Fibroblast of lung (primary cell): ENCODE data around the gene PLEKHA6. TPM values are rescaled to one million over a fixed set of nuclear protein-coding genes. Genes with fewer than 3 reads are reported as not detected.

Experiments
- DNase-seq, 2 donors: peaks; one replicate each; pipeline versions ENCODE4 v3.0.0 to v3.0.0-alpha.2; 2010; ENCODE audit warnings: low read depth in 2 of 2
- H2AFZ ChIP-seq: 2 replicates; pipeline ENCODE4 v1.5.1; 2012; ENCODE audit warnings: low read length, control low read depth, inconsistent platforms
- H3K27ac ChIP-seq: 2 replicates; pipeline ENCODE4 v1.5.1; 2011; ENCODE audit warnings: low read length, control low read depth; ENCODE audit not compliant: insufficient read depth
- H3K27me3 ChIP-seq: 2 replicates; pipeline ENCODE4 v1.5.1; 2011; ENCODE audit warnings: mild to moderate bottlenecking, low read length; ENCODE audit not compliant: control insufficient read depth, insufficient read depth
- H3K36me3 ChIP-seq: 2 replicates; pipeline ENCODE4 v1.5.1; 2011; ENCODE audit warnings: low read length; ENCODE audit not compliant: control insufficient read depth, insufficient read depth
- H3K4me1 ChIP-seq: 2 replicates; pipeline ENCODE4 v1.5.1; 2011; ENCODE audit warnings: low read length; ENCODE audit not compliant: control insufficient read depth, insufficient read depth; ENCODE audit errors: extremely low read depth
- H3K4me2 ChIP-seq: 2 replicates; pipeline ENCODE4 v1.5.1; 2011; ENCODE audit warnings: low read length, control low read depth; ENCODE audit not compliant: insufficient read depth; ENCODE audit errors: extremely low read depth
- H3K4me3 ChIP-seq, 4 experiments: fragments of 200-600 bp in 1 of 4; sonication (generic) in 1 of 4; replicated peaks in 1 of 4; 2 replicates each; pipeline ENCODE4 v1.5.1; 2011 to 2016; ENCODE audit warnings: low read length in 4 of 4, low read depth in 3 of 4, mild to moderate bottlenecking in 3 of 4, control low read depth in 2 of 4, inconsistent platforms in 1 of 4, mixed read lengths in 1 of 4; ENCODE audit not compliant: insufficient read depth in 1 of 4; ENCODE audit errors: control extremely low read depth in 1 of 4
- H3K79me2 ChIP-seq: 2 replicates; pipeline ENCODE4 v1.5.1; 2012; ENCODE audit warnings: mild to moderate bottlenecking, low read length, inconsistent platforms; ENCODE audit not compliant: control insufficient read depth, insufficient read depth
- H3K9ac ChIP-seq: 2 replicates; pipeline ENCODE4 v1.5.1; 2011; ENCODE audit warnings: mild to moderate bottlenecking, low read length, control low read depth; ENCODE audit not compliant: insufficient read depth
- H3K9me3 ChIP-seq: 2 replicates; pipeline ENCODE4 v1.5.1; 2012; ENCODE audit warnings: low read depth, low read length; ENCODE audit not compliant: control insufficient read depth, insufficient read depth
- H4K20me1 ChIP-seq: 2 replicates; pipeline ENCODE4 v1.5.1; 2011; ENCODE audit warnings: low read length; ENCODE audit not compliant: control insufficient read depth, insufficient read depth; ENCODE audit errors: extremely low read depth
- EZH2 ChIP-seq: IDR thresholded peaks from 2 replicates; pipeline ENCODE4 v1.5.1; 2012; ENCODE audit warnings: low read length, control low read depth, mild to moderate bottlenecking; ENCODE audit errors: missing control alignments
- polyA plus RNA-seq, 2 donors: library from polyadenylated mRNA; depleted of rRNA in 1 of 2; stranded (reverse) in 1 of 2; unstranded in 1 of 2; fragments of >200 nt; gene quantifications; 2 replicates each; pipeline ENCODE4 v1.2.1, GENCODE V29; 2011 to 2012; ENCODE audit warnings: missing spikeins in 1 of 2
- total RNA-seq: library from RNA; depleted of rRNA; stranded (reverse); fragments of >200 nt; gene quantifications from 2 replicates; pipeline ENCODE4 v1.2.1, GENCODE V29; 2014
- TF ChIP-seq, protein P1 (sequence below), 2 donors: IDR thresholded peaks in 1 of 2; conservative IDR thresholded peaks in 1 of 2; 1 replicate in 1 of 2; 2 replicates in 1 of 2; pipeline ENCODE4 v1.5.1; 2011 to 2012; ENCODE audit warnings: low read length in 2 of 2, control low read depth in 1 of 2, inconsistent platforms in 1 of 2, low read depth in 1 of 2, mild to moderate bottlenecking in 1 of 2

Gene PLEKHA6
- total and polyA plus RNA-seq, 2 donors (not counting 1 experiment from before 2014, with no cell fraction given) = 3.8 to 4.3 TPM

DNA sequence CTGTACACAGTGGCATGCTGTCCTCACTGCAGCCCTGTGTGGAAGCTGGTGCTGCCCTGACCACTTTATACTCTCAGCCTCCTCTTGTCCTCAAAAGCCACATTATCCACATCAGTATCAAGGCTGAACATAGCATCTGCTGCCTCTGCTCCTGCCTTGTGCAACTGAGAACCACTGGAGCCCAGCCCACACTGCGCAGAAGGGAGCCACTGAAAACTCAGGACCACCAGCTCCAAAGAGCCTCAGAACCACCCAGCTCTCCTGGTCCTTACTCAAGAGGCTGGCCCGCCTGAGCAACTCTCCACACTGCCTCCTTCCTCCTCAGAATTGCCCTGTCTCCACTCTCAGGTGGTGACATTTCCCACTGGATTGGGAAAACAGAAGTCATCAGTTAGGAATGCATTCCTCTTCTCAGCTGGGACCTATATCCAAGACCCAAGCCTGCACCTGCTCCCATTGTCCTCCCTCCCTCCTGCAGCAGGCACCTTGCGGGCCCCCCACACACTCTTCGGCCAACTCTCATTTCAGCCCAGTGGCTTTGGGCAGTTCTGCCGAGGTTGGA lies 156.4 kb downstream of the PLEKHA6 start:
- no peak overlapping the region for H2AFZ ChIP-seq

DNA sequence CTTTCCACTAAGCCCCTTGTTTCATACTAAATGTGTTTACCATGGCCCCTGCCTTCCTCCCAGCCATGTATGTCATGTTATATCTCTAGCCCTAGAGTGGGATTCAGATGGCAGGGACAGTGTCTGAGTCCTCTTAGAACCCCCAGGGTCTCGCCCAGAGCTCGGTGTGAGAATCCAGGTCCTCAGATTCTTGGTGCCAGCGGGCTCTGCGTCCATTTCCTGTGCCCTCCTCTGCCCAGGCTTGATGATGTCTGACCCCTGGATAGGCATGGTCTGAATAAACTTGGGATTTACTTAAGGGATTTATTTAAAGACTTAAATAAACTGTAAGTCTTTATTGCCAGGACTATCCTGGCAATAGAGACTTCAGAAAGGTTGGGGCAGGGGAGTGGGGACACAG lies 157.2 kb downstream of the PLEKHA6 start:
- Histone ChIP-seq H3K9ac (no peak overlapping the region), H3K9me3 (no peaks in the 10 kb centered on the region), H3K36me3 (no peaks in the 10 kb centered on the region), H3K79me2 (no peaks in the 10 kb centered on the region), H3K4me2 (no peak overlapping the region), H2AFZ (no peak overlapping the region), H3K4me1 (peaks cover 3% of the 10 kb centered on the region), H3K4me3 (no peak overlapping the region), H3K27me3 (peaks cover 10% of the 10 kb centered on the region), H4K20me1 (no peaks in the 10 kb centered on the region), H3K27ac (no peak overlapping the region)
- no peak for DNase-seq
- TF ChIP-seq, protein P1, sequence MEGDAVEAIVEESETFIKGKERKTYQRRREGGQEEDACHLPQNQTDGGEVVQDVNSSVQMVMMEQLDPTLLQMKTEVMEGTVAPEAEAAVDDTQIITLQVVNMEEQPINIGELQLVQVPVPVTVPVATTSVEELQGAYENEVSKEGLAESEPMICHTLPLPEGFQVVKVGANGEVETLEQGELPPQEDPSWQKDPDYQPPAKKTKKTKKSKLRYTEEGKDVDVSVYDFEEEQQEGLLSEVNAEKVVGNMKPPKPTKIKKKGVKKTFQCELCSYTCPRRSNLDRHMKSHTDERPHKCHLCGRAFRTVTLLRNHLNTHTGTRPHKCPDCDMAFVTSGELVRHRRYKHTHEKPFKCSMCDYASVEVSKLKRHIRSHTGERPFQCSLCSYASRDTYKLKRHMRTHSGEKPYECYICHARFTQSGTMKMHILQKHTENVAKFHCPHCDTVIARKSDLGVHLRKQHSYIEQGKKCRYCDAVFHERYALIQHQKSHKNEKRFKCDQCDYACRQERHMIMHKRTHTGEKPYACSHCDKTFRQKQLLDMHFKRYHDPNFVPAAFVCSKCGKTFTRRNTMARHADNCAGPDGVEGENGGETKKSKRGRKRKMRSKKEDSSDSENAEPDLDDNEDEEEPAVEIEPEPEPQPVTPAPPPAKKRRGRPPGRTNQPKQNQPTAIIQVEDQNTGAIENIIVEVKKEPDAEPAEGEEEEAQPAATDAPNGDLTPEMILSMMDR (conservative IDR thresholded peaks at IDR 0.05 in 1 of 2, IDR thresholded peaks at IDR 0.05 in 1 of 2; ENCODE audit: low read depth in 1 of 2, low read length in 2 of 2) = no peak
- no peak for TF ChIP-seq EZH2

More for the DNA sequence above, 156.4 kb downstream of the PLEKHA6 start:
- Histone ChIP-seq H3K4me2 (no peak overlapping the region), H3K4me1 (peaks cover 3% of the 10 kb centered on the region), H3K9me3 (no peaks in the 10 kb centered on the region), H3K36me3 (no peaks in the 10 kb centered on the region), H3K27me3 (peaks cover 10% of the 10 kb centered on the region), H4K20me1 (no peaks in the 10 kb centered on the region), H3K9ac (no peak overlapping the region), H3K79me2 (no peaks in the 10 kb centered on the region), H3K4me3 (no peak overlapping the region), H3K27ac (no peak overlapping the region)
- TF ChIP-seq, protein P1 (conservative IDR thresholded peaks at IDR 0.05 in 1 of 2, IDR thresholded peaks at IDR 0.05 in 1 of 2; ENCODE audit: low read depth in 1 of 2, low read length in 2 of 2) = no peak
- TF ChIP-seq EZH2 = no peak
- DNase-seq = peak in 1 of 2 donors; percentile 3

DNA sequence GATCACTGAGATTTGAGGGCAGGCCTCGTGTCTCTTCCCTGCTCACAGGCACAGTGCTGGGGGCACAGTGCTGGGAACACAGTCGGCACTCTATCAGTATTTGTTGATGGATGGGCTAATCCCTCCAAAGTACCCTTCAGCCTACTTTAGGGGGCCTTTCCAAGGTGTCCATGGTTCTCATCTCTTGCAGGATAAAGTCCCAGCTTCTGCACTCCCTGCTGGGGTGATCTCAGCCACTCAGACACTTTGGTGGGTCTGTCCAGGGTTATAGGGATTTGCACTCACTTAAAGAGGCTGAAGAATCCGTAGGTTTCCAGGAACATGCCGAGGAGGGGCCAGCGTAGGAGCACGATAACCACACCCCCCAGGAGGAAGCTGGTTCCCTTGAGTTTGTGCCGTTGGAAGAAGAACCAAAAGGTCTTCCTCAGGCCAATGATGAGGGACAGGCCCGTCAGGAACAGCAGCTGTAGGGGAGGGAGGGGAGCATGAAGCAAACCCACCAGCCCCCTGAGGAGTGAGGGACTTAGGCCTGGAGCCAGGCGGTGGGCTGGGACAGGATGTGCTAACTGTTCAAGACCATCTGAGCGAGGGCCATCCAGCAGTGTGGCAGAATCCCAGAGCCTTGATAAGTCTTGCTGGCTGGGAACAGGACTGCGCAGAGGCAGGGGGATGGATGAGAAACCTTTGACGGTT lies 158.2 kb downstream of the PLEKHA6 start:
- no peak overlapping the region for H3K9ac ChIP-seq
- H4K20me1 ChIP-seq = no peaks in the 10 kb centered on the region
- H3K36me3 ChIP-seq = no peaks in the 10 kb centered on the region
- no peak overlapping the region for H3K4me2 ChIP-seq
- no peaks in the 10 kb centered on the region for H3K9me3 ChIP-seq
- no peak for DNase-seq
- no peaks in the 10 kb centered on the region for H3K79me2 ChIP-seq
- H2AFZ ChIP-seq = no peak overlapping the region
- peaks cover 3% of the 10 kb centered on the region for H3K4me1 ChIP-seq
- H3K4me3 ChIP-seq = no peak overlapping the region
- peaks cover 5% of the 10 kb centered on the region for H3K27me3 ChIP-seq
- no peak overlapping the region for H3K27ac ChIP-seq
- TF ChIP-seq EZH2 = no peak
- TF ChIP-seq, protein P1 (conservative IDR thresholded peaks at IDR 0.05 in 1 of 2, IDR thresholded peaks at IDR 0.05 in 1 of 2; ENCODE audit: low read depth in 1 of 2, low read length in 2 of 2) = no peak
